IMR-90 (cell line): ENCODE measurements around the gene CSHL1. TPM values are rescaled to one million over a fixed set of nuclear protein-coding genes. Genes with fewer than 3 reads are reported as not detected.
"Not testable (repeated sequence)": the region's sequence is repeated elsewhere in the genome, so short reads cannot be mapped to it uniquely, and the experiment has no call there.

Experiments used
- ATAC-seq: fragments of 200-7000 bp; cut with Tn5 transposase; 2 replicates; pipeline ENCODE4 v1.9.1; 2020; ENCODE audit warnings: low read depth, mild to moderate bottlenecking, moderate library complexity
- BruUV-seq: library from RNA; stranded (reverse); fragments of 400-500 nt; replicated peaks from 2 replicates; lab custom pipeline; 2021; lab: Mats Ljungman, UMichigan
- CTCF ChIA-PET: fragments of 300-600 bp; formaldehyde crosslinking; extraction: SDS; loops from one replicate; lab custom pipeline; 2021; ENCODE audit warnings: antibody characterized with exemption; lab: Yijun Ruan, JAX
- POLR2A ChIA-PET: fragments of 300-600 bp; sonication (Branson Sonifier 250); formaldehyde crosslinking; loops from one replicate; lab custom pipeline; 2022; ENCODE audit warnings: antibody characterized with exemption; ENCODE audit not compliant: unreplicated experiment; lab: Charles Lee
- DNase-seq: peaks from one replicate; pipeline ENCODE4 v3.0.0; 2013
- H2AFZ ChIP-seq: replicated peaks from 2 replicates; pipeline ENCODE3; 2013; ENCODE audit warnings: low read length, mild to moderate bottlenecking; ENCODE audit not compliant: poor library complexity
- H2AK5ac ChIP-seq: 2 replicates; pipeline ENCODE4 v1.6.1; 2013; ENCODE audit warnings: low read depth, low read length, inconsistent platforms
- H2AK9ac ChIP-seq: replicated peaks from 2 replicates; pipeline ENCODE3; 2013; ENCODE audit warnings: mild to moderate bottlenecking, low read depth, low read length, moderate library complexity; ENCODE audit not compliant: poor library complexity
- H2BK120ac ChIP-seq: 2 replicates; pipeline ENCODE4 v1.6.1; 2013; ENCODE audit warnings: low read depth, low read length, inconsistent platforms
- H2BK15ac ChIP-seq: 3 replicates; pipeline ENCODE4 v1.6.1; 2013; ENCODE audit warnings: low read depth, low read length, inconsistent platforms
- H2BK20ac ChIP-seq: 2 replicates; pipeline ENCODE4 v1.6.1; 2013; ENCODE audit warnings: low read depth, mild to moderate bottlenecking, inconsistent platforms, low read length, moderate library complexity
- H2BK5ac ChIP-seq: 2 replicates; pipeline ENCODE4 v1.6.1; 2013; ENCODE audit warnings: mild to moderate bottlenecking, low read depth, low read length, inconsistent platforms; ENCODE audit not compliant: poor library complexity, severe bottlenecking
- H3K14ac ChIP-seq: replicated peaks from 2 replicates; pipeline ENCODE4 v1.6.1; 2013; ENCODE audit warnings: low read depth, low read length, inconsistent platforms
- H3K18ac ChIP-seq: 2 replicates; pipeline ENCODE4 v1.6.1; 2013; ENCODE audit warnings: low read depth, low read length, control low read depth
- H3K23ac ChIP-seq: 2 replicates; pipeline ENCODE4 v1.6.1; 2013; ENCODE audit warnings: low read depth, low read length, inconsistent platforms
- H3K27ac ChIP-seq: 2 replicates; pipeline ENCODE4 v1.5.1; 2013; ENCODE audit warnings: mild to moderate bottlenecking, control low read depth, low read length; ENCODE audit not compliant: insufficient read depth
- H3K27me3 ChIP-seq: 2 replicates; pipeline ENCODE4 v1.6.1; 2013; ENCODE audit warnings: low read length; ENCODE audit not compliant: control insufficient read depth, insufficient read depth
- H3K36me3 ChIP-seq: 2 replicates; pipeline ENCODE4 v1.6.1; 2013; ENCODE audit warnings: low read length, mixed read lengths; ENCODE audit not compliant: control insufficient read depth, insufficient read depth
- H3K4ac ChIP-seq: 2 replicates; pipeline ENCODE4 v1.6.1; 2013; ENCODE audit warnings: low read depth, low read length, inconsistent platforms
- H3K4me1 ChIP-seq: 2 replicates; pipeline ENCODE4 v1.6.1; 2013; ENCODE audit warnings: low read length, mixed read lengths; ENCODE audit not compliant: control insufficient read depth, insufficient read depth
- H3K4me2 ChIP-seq: 2 replicates; pipeline ENCODE4 v1.6.1; 2013; ENCODE audit warnings: low read depth, mild to moderate bottlenecking, control low read depth, low read length, moderate library complexity
- H3K4me3 ChIP-seq: 2 replicates; pipeline ENCODE4 v1.5.1; 2013; ENCODE audit warnings: low read depth, mild to moderate bottlenecking, control low read depth, low read length, moderate library complexity; ENCODE audit not compliant: insufficient read depth
- H3K56ac ChIP-seq: 2 replicates; pipeline ENCODE4 v1.6.1; 2013; ENCODE audit warnings: low read length, inconsistent platforms; ENCODE audit not compliant: insufficient read depth; ENCODE audit errors: extremely low read depth
- H3K79me1 ChIP-seq, 2 experiments: 2 replicates each; pipeline ENCODE4 v1.6.1; 2013; ENCODE audit warnings: low read length in 2 of 2, inconsistent platforms in 1 of 2, low read depth in 1 of 2
- H3K9ac ChIP-seq: 2 replicates; pipeline ENCODE4 v1.6.1; 2013; ENCODE audit warnings: low read depth, low read length, control low read depth
- H3K9me1 ChIP-seq: 2 replicates; pipeline ENCODE4 v1.6.1; 2013; ENCODE audit warnings: low read length, inconsistent platforms; ENCODE audit not compliant: insufficient read depth
- H3K9me3 ChIP-seq: 2 replicates; pipeline ENCODE4 v1.6.1; 2013; ENCODE audit warnings: low read length; ENCODE audit not compliant: control insufficient read depth, insufficient read depth
- H4K20me1 ChIP-seq: 2 replicates; pipeline ENCODE4 v1.6.1; 2013; ENCODE audit warnings: low read length, inconsistent platforms; ENCODE audit not compliant: insufficient read depth
- H4K5ac ChIP-seq: 2 replicates; pipeline ENCODE4 v1.6.1; 2013; ENCODE audit warnings: mild to moderate bottlenecking, low read depth, low read length, control low read depth
- H4K8ac ChIP-seq, 2 experiments: 2 replicates each; pipeline ENCODE4 v1.6.1; 2013; ENCODE audit warnings: low read depth in 2 of 2, low read length in 2 of 2, control low read depth in 1 of 2, inconsistent platforms in 1 of 2
- H4K91ac ChIP-seq: 2 replicates; pipeline ENCODE4 v1.6.1; 2013; ENCODE audit warnings: low read depth, low read length, inconsistent platforms; ENCODE audit not compliant: insufficient read depth
- BHLHE40 ChIP-seq: fragments of 150-350 bp; IDR thresholded peaks from 2 replicates; pipeline ENCODE4 v1.6.1; 2016; ENCODE audit warnings: mild to moderate bottlenecking, low read depth, low read length
- CEBPB ChIP-seq: IDR thresholded peaks from 2 replicates; pipeline ENCODE4 v1.6.1; 2012; ENCODE audit warnings: low read depth, low read length, improper control_type of control experiment
- CHD1 ChIP-seq: IDR thresholded peaks from 2 replicates; pipeline ENCODE4 v1.6.1; 2012; ENCODE audit warnings: low read depth, low read length, improper control_type of control experiment
- ELK1 ChIP-seq: fragments of 150-350 bp; IDR thresholded peaks from 2 replicates; pipeline ENCODE4 v1.6.1; 2016; ENCODE audit warnings: low read depth, mild to moderate bottlenecking, low read length, moderate library complexity, borderline replicate concordance
- NFE2L2 ChIP-seq: fragments of 150-350 bp; IDR thresholded peaks from 2 replicates; pipeline ENCODE4 v1.6.1; 2016; ENCODE audit warnings: low read depth, mild to moderate bottlenecking, low read length
- POLR2A ChIP-seq: IDR thresholded peaks from 2 replicates; pipeline ENCODE4 v1.6.1; 2012; ENCODE audit warnings: mild to moderate bottlenecking, low read depth, low read length
- RAD21 ChIP-seq: IDR thresholded peaks from 2 replicates; pipeline ENCODE4 v1.6.1; 2012; ENCODE audit warnings: low read length, improper control_type of control experiment
- RCOR1 ChIP-seq: IDR thresholded peaks from 2 replicates; pipeline ENCODE4 v1.6.1; 2012; ENCODE audit warnings: mild to moderate bottlenecking, low read length, improper control_type of control experiment; ENCODE audit not compliant: insufficient replicate concordance
- SMC3 ChIP-seq: fragments of 150-350 bp; IDR thresholded peaks from 2 replicates; pipeline ENCODE4 v1.6.1; 2016; ENCODE audit warnings: low read depth, mild to moderate bottlenecking, antibody characterized with exemption, low read length, moderate library complexity
- WGBS, 2 experiments: methylation state at CpG; one replicate each; pipeline versions ENCODE4 v1.1.5 to v1.1.7; 2013; ENCODE audit warnings: missing lambda C conversion rate in 2 of 2; ENCODE audit not compliant: insufficient read length in 1 of 2; ENCODE audit errors: extremely low coverage in 2 of 2; 5-methylcytosine and 5-hydroxymethylcytosine counted together
- dilution Hi-C: fragments of 300-500 bp; cut with HindIII; formaldehyde crosslinking; loops from one replicate; pipeline ENCODE4 v1.14.3; 2018; ENCODE audit warnings: low sequenced_read_pairs; ENCODE audit not compliant: unreplicated experiment
- in situ Hi-C: fragments of 300-500 bp; cut with MboI; formaldehyde crosslinking; loops from 3 replicates; pipeline ENCODE4 v1.14.3; 2019; ENCODE audit warnings: low sequenced_read_pairs, inconsistent platforms, mixed read lengths
- intact Hi-C: fragments of 100-400 bp; cut with micrococcal nuclease; formaldehyde crosslinking; loops from 2 replicates; pipeline ENCODE4 v1.10.0; 2022
- polyA plus RNA-seq, 3 experiments: library from polyadenylated mRNA; depleted of rRNA; stranded (reverse); fragments of >200 nt; gene quantifications; 2 replicates each; pipeline ENCODE4 v1.2.3, GENCODE V29; 2012; ENCODE audit warnings: low replicate concordance in 1 of 3
- total RNA-seq: library from RNA; depleted of rRNA; stranded (reverse); fragments of >200 nt; gene quantifications from 2 replicates; pipeline ENCODE4 v1.2.3, GENCODE V29; 2012

The CSHL1 gene
- total and polyA plus RNA-seq, 2 of the 4 experiments (the other 2 are of a cell fraction) = not detected

DNA sequence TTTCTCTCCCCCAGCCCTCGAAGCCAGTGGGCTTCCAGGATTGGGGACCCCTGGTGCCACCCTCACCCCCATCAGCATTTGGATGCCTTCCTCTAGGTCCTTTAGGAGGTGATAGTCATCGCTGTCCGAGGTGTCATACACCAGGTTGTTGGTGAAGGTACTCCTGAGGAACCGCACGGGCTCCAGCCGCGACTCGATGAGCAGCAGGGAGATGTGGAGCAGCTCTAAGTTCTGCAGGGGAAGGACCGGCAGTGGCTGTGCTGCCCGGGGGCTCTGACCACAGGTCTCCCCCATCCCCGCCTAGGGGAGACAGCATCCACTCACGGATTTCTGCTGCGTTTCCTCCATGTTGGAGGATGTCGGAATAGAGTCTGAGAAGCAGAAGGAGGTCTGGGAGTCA, 962 bp downstream of the CSHL1 start:
- ChIA-PET CTCF (interaction anchor here (1.0 kb wide), 1 partner anchor 45 kb away, joined by 4 read pairs; no protein-coding TSS in a partner anchor), POLR2A (no interaction called here)
- no peak overlapping the region for H2BK15ac ChIP-seq
- TF ChIP-seq SMC3 = no peak
- no peak for TF ChIP-seq BHLHE40
- TF ChIP-seq CEBPB = no peak
- no peak for TF ChIP-seq ELK1
- TF ChIP-seq RAD21 = no peak
- TF ChIP-seq RCOR1 = no peak
- no peak for TF ChIP-seq CHD1
- no peak for TF ChIP-seq NFE2L2
- TF ChIP-seq POLR2A = no peak
- in situ Hi-C loops (loop anchor here (10.0 kb wide), 2 partner anchors 115 to 375 kb away; partner anchors contain the start of gene ICAM2), dilution Hi-C loops (no loop called here), intact Hi-C loops (loop anchor here (10.0 kb wide), 1 partner anchor 375 kb away; no protein-coding TSS in a partner anchor)
- no peak overlapping the region for H3K23ac ChIP-seq
- H3K79me1 ChIP-seq = no peaks in the 10 kb centered on the region
- no peak overlapping the region for H2AK5ac ChIP-seq
- H3K9me1 ChIP-seq = no peaks in the 10 kb centered on the region
- peaks cover 42% of the 10 kb centered on the region for H3K27me3 ChIP-seq
- no TSS peak for BruUV-seq
- H4K5ac ChIP-seq = no peak overlapping the region
- H3K4ac ChIP-seq = no peak overlapping the region
- no peak for ATAC-seq
- no peak overlapping the region for H3K18ac ChIP-seq
- no peak overlapping the region for H3K4me3 ChIP-seq
- H3K9me3 ChIP-seq = no peaks in the 10 kb centered on the region
- H4K91ac ChIP-seq = no peak overlapping the region
- no peaks in the 10 kb centered on the region for H3K36me3 ChIP-seq
- no peak overlapping the region for H3K56ac ChIP-seq
- no peak overlapping the region for H3K27ac ChIP-seq
- H2BK120ac ChIP-seq = no peak overlapping the region
- no peak for DNase-seq
- no peak overlapping the region for H3K14ac ChIP-seq
- H2BK20ac ChIP-seq = no peak overlapping the region
- no peak overlapping the region for H2BK5ac ChIP-seq
- 73% methylated on average over 4 of the region's 14 CpGs; no CpG with 5 or more reads in 1 of the 2 experiments for WGBS, 2 experiments
- H3K4me1 ChIP-seq = no peaks in the 10 kb centered on the region
- H3K9ac ChIP-seq = no peak overlapping the region
- H4K8ac ChIP-seq = no peak overlapping the region
- H4K20me1 ChIP-seq = no peaks in the 10 kb centered on the region
- H2AFZ ChIP-seq = no peak overlapping the region
- no peak overlapping the region for H3K4me2 ChIP-seq
- H2AK9ac ChIP-seq = no peak overlapping the region

DNA sequence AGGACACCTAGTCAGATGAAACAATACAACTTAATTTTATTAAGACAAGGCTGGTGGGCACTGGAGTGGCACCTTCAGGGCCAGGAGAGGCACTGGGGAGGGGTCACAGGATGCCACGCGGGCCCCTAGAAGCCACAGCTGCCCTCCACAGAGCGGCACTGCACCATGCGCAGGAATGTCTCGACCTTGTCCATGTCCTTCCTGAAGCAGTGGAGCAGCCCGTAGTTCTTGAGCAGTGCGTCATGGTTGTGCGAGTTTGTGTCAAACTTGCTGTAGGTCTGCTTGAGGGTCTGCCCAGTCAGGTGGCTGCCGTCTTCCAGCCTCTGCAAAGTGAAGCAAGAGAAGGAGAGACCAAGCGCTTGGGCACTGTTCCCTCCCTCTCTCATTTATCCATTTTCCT, 1.5 kb downstream of the CSHL1 start:
- H4K20me1 ChIP-seq, in situ Hi-C loops, H3K9me3 ChIP-seq, H2AK5ac ChIP-seq, H3K36me3 ChIP-seq, H3K4me3 ChIP-seq, H2AK9ac ChIP-seq, H3K4me2 ChIP-seq, DNase-seq, H3K9me1 ChIP-seq, H3K56ac ChIP-seq, H2BK120ac ChIP-seq, H2BK15ac ChIP-seq, H4K5ac ChIP-seq, H2BK5ac ChIP-seq, H3K23ac ChIP-seq, H2AFZ ChIP-seq, H3K4me1 ChIP-seq, intact Hi-C loops, H4K8ac ChIP-seq, H4K91ac ChIP-seq, H3K14ac ChIP-seq, H3K27ac ChIP-seq, H3K4ac ChIP-seq, H3K79me1 ChIP-seq, H3K9ac ChIP-seq, H2BK20ac ChIP-seq, BruUV-seq, CTCF ChIA-PET, ATAC-seq, dilution Hi-C loops, H3K18ac ChIP-seq, POLR2A ChIA-PET: not testable (repeated sequence)
- peaks cover 42% of the 10 kb centered on the region for H3K27me3 ChIP-seq
- no CpG with 5 or more reads among the region's 10 CpGs for WGBS, 2 experiments
